Thymus (tissue), 11 donors: Measurements from ENCODE around the gene XAB2. TPM values are rescaled to one million over a fixed set of nuclear protein-coding genes. Genes with fewer than 3 reads are reported as not detected.
A peak's percentile ranks its signal among the peaks of the same experiment; 100 is the strongest.

Experiments used
- DNase-seq, 9 donors: peaks; one replicate each; pipeline ENCODE4 v3.0.0-alpha.2; 2013; ENCODE audit warnings: low spot score in 9 of 9, low read depth in 6 of 9, missing footprints in 1 of 9
- H3K27ac ChIP-seq, 2 donors: one replicate each; pipeline ENCODE4 v1.5.1; 2013; ENCODE audit warnings: control low read depth in 1 of 2, low read depth in 1 of 2, low read length in 1 of 2, mild to moderate bottlenecking in 1 of 2, moderate library complexity in 1 of 2
- H3K27me3 ChIP-seq, 2 donors: one replicate each; pipeline ENCODE4 v1.5.1; 2013; ENCODE audit warnings: low read length in 1 of 2; ENCODE audit not compliant: control insufficient read depth in 2 of 2, insufficient read depth in 1 of 2
- H3K36me3 ChIP-seq, 2 donors: one replicate each; pipeline ENCODE4 v1.5.1; 2013; ENCODE audit warnings: low read length in 1 of 2, mild to moderate bottlenecking in 1 of 2, moderate library complexity in 1 of 2; ENCODE audit not compliant: control insufficient read depth in 2 of 2, insufficient read depth in 2 of 2
- H3K4me1 ChIP-seq, 2 donors: one replicate each; pipeline ENCODE4 v1.5.1; 2013; ENCODE audit warnings: low read length in 2 of 2; ENCODE audit not compliant: control insufficient read depth in 2 of 2, insufficient read depth in 2 of 2
- H3K4me3 ChIP-seq, 2 donors: one replicate each; pipeline ENCODE4 v1.5.1; 2013; ENCODE audit warnings: low read length in 2 of 2, control low read depth in 1 of 2, mild to moderate bottlenecking in 1 of 2
- H3K9me3 ChIP-seq, 2 donors: one replicate each; pipeline ENCODE4 v1.5.1; 2013; ENCODE audit warnings: low read length in 1 of 2, mild to moderate bottlenecking in 1 of 2; ENCODE audit not compliant: control insufficient read depth in 2 of 2, insufficient read depth in 1 of 2
- WGBS: extraction: QIAGEN DNeasy Blood & Tissue Kit; methylation state at CpG from one replicate; pipeline ENCODE4 v1.1.7; 2013; 5-methylcytosine and 5-hydroxymethylcytosine counted together
- polyA plus RNA-seq: library from polyadenylated mRNA; stranded (reverse); fragments of 200-250 nt; gene quantifications from one replicate; pipeline ENCODE4 v1.2.3, GENCODE V29; 2013
- total RNA-seq: library from RNA; stranded (reverse); fragments of 120-200 nt; gene quantifications from one replicate; pipeline ENCODE4 v1.2.4, GENCODE V29; 2013
- donor health status: healthy.

XAB2 gene
- total and polyA plus RNA-seq, 2 donors: 29.2 to 60.6 TPM

DNA sequence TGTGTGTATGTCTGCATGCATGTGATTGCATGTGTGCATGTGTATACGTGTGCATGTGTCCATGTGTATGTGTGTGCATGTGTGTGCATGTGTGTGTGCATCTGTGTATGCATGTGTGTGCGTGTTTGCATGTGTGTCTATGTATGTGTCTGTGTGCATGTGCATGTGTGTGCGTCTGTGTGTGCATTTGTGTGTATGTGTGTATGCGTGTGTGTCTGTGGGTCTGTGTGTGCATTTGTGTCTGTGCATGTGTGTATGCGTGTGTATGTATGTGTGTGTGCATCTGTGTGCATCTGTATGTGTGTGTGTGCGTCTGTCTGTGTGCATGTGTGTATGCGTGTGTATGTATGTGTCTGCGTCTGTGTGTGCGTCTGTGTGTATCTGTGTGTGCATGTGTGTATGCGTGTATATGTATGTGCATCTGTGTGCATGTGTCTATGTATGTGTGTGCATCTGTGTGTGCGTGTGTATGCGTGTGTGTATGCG is 10.6 kb upstream of the XAB2 start:
- Histone ChIP-seq H3K27me3 (no peaks in the 10 kb centered on the region), H3K4me1 (peaks cover 42 to 78% of the 10 kb centered on the region in 2 donors), H3K9me3 (peaks cover 1 to 26% of the 10 kb centered on the region in 2 donors), H3K4me3 (no peak overlapping the region), H3K36me3 (peaks cover 42 to 46% of the 10 kb centered on the region in 2 donors), H3K27ac (no peak overlapping the region)
- 97% methylated on average over 13 of the region's 13 CpGs for WGBS
- DNase-seq: no peak

DNA sequence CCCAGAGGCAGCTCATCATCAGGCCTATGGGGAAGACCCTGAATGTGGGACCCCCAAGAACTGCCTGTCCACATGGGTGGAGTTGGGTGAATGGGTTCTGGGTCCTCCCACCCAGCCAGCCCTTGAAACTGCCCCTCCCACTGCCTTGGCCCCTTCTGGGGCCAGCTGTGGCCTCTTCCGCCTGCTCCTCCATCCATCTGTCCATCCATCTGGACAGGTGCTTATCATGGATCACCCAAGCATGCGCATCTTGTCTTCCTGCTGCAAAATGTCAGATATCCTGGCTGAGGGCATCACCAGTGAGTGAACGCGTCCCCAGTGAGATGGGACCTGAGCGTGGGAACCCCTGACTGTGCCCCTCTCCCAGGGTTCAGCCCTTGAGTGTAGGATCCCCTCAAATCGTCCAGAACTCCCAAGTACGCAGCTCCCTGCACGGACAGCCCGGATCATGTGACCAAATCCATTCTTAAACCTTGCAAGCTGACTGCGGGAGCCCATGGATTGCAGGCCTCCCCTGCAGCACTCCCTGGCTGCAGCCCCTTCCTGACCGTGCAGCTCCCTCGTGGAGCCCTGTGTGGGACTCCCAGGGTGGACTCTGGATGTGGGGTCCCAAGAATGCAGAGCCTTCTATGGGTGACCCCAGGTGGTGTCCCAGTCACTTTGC is 9.6 kb upstream of the XAB2 start:
- H3K27ac ChIP-seq: no peak overlapping the region
- H3K9me3 ChIP-seq: peaks cover 1 to 17% of the 10 kb centered on the region in 2 donors
- peaks cover 35 to 38% of the 10 kb centered on the region in 2 donors for H3K36me3 ChIP-seq
- H3K4me3 ChIP-seq: no peak overlapping the region
- no peak for DNase-seq
- peaks cover 46 to 72% of the 10 kb centered on the region in 2 donors for H3K4me1 ChIP-seq
- H3K27me3 ChIP-seq: no peaks in the 10 kb centered on the region
- 97% methylated on average over 12 of the region's 12 CpGs for WGBS

DNA sequence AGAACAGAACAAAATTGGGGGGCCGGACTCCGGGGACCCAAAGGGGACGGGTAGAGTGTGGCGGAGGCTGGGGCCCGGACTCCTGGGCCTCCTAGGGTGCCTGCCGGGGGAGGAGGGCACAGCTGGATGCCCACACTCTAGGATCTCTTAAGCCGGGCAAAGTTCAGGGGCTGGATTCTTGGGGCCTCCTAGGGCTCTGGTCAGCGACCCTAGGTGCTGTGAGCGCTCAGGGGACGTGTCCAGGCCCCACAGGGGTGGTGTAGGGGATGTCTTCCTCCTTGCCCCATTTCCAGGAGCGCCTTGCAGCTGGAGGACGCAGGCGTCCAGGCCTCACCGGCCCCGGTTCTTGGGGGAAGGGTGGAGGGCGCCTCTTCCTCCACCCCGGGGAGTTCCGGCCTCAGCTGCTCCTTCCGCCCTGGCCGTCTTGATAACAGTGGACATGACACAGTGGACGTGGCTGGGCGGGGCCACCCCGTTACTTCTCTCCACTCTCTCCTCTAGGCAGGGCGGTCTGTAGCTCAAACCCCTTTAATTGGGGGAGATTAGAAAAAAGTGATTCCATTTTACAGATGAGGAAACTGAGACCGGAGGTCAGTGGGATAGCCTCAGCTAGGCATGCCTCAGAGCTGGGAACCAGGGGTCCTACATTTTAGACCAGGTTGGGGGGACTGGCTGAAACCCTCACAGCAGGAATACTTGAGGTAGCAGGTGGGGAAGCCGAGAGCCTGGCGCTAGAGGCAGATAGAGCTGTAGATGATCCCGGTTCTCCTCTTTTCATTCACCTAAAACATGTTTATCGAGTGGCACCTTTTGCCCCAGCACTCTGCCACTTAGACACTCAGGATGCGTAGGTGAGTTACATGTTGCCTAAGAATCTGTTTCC is 8.3 kb upstream of the XAB2 start:
- 51% methylated on average over 30 of the region's 30 CpGs for WGBS
- Histone ChIP-seq H3K4me1 (peaks cover 41 to 71% of the 10 kb centered on the region in 2 donors), H3K36me3 (peaks cover 34 to 38% of the 10 kb centered on the region in 2 donors), H3K27me3 (no peaks in the 10 kb centered on the region), H3K4me3 (peak overlapping the region; percentile 86 to 96), H3K27ac (peak overlapping the region; percentile 86 to 92), H3K9me3 (peaks cover 1 to 9% of the 10 kb centered on the region in 2 donors)
- DNase-seq: peak in 2 of 9 donors; percentile 23 to 53

DNA sequence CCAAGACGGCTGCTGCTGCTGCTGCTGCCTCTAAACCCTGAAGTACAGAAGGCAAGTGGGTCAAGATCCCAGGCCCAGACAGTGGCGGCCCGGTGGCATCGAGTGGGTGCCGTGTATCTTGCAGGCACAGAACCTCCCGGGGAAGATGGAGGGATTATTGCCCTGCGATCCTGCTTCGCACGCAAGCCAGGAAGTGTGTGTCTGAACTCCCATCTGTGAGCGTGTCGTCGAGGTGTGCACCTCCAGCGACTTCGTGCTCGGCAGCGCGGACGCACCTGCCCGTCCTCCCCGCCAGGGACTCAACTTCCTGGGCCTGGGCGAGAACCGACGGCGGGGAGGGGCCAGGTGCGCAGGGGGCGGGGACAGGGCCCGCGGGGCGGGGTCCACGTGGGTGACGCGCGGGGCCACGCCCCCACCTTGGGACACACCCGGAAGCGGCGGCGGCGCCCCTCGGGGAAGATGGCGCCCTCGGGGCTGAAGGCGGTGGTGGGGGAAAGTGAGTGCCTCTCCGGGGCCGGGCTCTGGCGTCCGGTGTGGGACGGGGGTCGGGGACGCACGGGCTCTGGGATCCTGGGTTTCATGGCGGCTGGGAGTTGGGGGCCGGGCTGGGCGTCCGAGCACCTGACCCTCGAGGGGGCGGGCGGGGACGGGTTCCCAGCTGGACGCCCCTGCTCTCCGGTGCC is 7.5 kb upstream of the XAB2 start, which contains the start of gene STXBP2:
Gene STXBP2 (plus strand): TSS at position 420 of the 683 bp plus-strand sequence. CDS start 40 bp downstream, at position 460.
- peak within 1 kb of the TSS; percentile 91 to 92 for H3K27ac ChIP-seq
- DNase-seq: peak in 8 of 9 donors; percentile 60 to 94 (median 86)
- peak within 1 kb of the TSS; percentile 86 to 96 for H3K4me3 ChIP-seq
- H3K27me3 ChIP-seq: no peaks in the 10 kb centered on the region
- peaks cover 34 to 63% of the 10 kb centered on the region in 2 donors for H3K4me1 ChIP-seq
- H3K9me3 ChIP-seq: peaks cover 0 to 8% of the 10 kb centered on the region in 2 donors
- WGBS: 5% methylated on average over 61 of the region's 61 CpGs
- H3K36me3 ChIP-seq: peaks cover 34 to 38% of the 10 kb centered on the region in 2 donors

DNA sequence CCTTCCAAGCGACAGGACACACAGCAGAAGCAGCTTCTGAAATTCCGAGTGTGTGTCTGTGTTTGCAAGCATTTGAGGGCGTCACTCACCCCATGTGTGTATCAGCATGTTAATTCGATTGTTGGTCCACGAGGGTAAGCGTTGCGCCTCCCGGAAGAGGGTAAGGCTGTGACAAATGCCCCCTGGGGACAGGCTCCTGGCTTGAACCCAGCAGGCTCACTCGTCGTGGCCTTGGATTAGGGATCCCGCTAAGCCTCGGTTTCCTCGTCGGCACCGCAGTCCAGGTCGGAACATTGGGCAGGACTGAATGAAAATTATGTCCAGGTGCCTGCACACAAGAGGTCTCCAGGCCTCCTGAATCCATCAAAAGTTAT is 7.0 kb upstream of the XAB2 start:
- Histone ChIP-seq H3K9me3 (peaks cover 0 to 6% of the 10 kb centered on the region in 2 donors), H3K36me3 (peaks cover 35 to 39% of the 10 kb centered on the region in 2 donors), H3K27ac (peak overlapping the region; percentile 84 to 91), H3K4me3 (peak overlapping the region; percentile 86 to 96), H3K4me1 (peaks cover 32 to 58% of the 10 kb centered on the region in 2 donors), H3K27me3 (no peaks in the 10 kb centered on the region)
- 81% methylated on average over 16 of the region's 16 CpGs for WGBS
- no peak for DNase-seq

DNA sequence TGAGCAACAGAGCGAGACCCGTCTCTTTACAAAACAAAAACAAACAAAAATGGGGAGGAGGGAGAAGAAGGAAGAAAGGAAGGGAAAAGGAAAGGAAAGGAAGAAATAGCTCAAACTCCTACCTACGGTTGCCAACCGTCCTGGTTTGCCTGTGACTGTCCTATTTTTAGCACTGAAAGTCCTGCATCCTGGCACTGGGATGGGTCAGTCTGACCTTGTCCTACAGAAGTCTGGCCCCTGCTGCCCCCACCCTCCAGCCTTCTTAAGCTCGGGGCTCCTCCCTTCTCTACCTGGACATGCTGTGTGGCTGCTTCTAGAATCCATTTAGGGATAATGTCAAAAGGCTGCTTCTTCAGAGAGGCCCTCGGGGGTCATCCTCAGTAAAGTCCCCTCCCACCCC is 6.3 kb upstream of the XAB2 start:
- no peak overlapping the region for H3K27ac ChIP-seq
- H3K4me1 ChIP-seq: peaks cover 34 to 57% of the 10 kb centered on the region in 2 donors
- WGBS: 89% methylated on average over 6 of the region's 6 CpGs
- peaks cover 33 to 34% of the 10 kb centered on the region in 2 donors for H3K36me3 ChIP-seq
- DNase-seq: no peak
- H3K4me3 ChIP-seq: no peak overlapping the region
- no peaks in the 10 kb centered on the region for H3K27me3 ChIP-seq
- H3K9me3 ChIP-seq: peaks cover 0 to 6% of the 10 kb centered on the region in 2 donors

DNA sequence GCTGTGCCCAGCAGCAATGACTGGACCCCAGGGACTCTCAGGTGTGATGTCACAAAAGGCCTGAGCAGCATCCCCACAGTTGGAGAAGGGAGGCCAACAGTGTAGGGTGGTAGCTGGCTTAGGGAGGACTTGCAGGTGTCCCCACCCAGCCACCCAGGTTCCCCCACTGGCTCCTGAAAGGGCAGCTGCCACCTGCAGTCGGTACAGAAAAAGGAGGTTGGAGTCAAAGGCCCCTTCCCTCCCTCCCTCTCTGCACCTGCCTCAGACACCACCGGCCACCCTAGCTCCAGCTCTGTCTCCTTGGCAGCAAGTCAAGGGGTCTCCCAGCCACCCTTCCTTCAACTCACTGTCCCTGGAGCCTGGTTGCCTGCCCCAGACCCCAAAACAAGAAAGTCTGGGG is 4.4 kb upstream of the XAB2 start, which contains the start of gene PCP2:
Gene PCP2 (minus strand): TSS at position 22 of the 400 bp plus-strand sequence. CDS start 262 bp downstream, outside the sequence.
- Histone ChIP-seq H3K4me3 (no peak within 1 kb of the TSS), H3K27me3 (no peaks in the 10 kb centered on the region), H3K4me1 (peaks cover 41 to 54% of the 10 kb centered on the region in 2 donors), H3K9me3 (peaks cover 0 to 9% of the 10 kb centered on the region in 2 donors), H3K36me3 (peaks cover 16 to 19% of the 10 kb centered on the region in 2 donors), H3K27ac (peak within 1 kb of the TSS in 1 of 2 donors; percentile 29)
- peak in 3 of 9 donors; percentile 44 to 59 (median 50) for DNase-seq
- 36% methylated on average over 2 of the region's 2 CpGs for WGBS

DNA sequence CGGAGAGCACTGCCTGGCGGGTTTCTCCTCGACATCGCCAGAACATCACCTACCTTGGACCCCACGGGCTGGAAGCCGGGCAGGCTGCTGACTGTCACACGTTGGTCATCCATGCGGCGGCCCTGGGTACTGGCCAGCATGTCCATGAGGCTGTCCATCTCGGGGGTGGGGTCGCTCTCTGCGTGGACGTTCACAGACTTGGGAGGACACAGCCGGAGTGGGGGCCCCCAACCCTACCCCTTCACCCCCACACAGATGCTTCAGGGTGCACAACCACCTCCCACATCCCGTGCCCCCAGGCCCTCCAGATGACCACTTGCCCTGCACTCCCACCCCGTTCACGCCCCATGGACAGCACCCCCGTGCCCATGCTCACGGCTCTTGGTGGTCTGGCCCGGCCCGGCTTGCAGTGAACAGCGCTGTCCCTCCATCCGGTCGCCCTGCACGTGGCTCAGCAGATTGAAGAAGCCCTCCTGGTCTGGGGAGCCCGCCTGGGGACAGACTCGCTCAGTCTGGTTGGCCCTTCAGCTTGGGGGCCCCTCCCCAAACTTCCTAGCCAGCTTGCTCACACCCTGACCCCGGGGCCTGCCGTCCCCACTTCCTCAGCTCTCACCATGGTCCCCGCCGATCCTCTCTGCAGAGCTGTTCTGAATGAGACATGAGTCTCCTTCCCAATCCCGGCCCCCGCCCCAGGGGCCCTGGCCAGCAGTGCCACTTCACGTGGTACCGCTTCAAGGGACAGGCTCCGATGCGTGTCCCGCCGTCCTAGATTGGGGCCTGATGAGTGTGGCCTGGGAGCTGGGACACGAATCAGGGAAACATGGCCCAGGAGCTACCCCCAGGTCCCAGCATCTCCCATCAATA is 3.2 kb upstream of the XAB2 start:
- Histone ChIP-seq H3K36me3 (peaks cover 15 to 20% of the 10 kb centered on the region in 2 donors), H3K4me1 (peaks cover 40 to 54% of the 10 kb centered on the region in 2 donors), H3K4me3 (no peak overlapping the region), H3K27me3 (no peaks in the 10 kb centered on the region), H3K9me3 (peaks cover 0 to 9% of the 10 kb centered on the region in 2 donors), H3K27ac (no peak overlapping the region)
- no peak for DNase-seq
- WGBS: 97% methylated on average over 40 of the region's 40 CpGs
